Tibial artery (tissue), 4 donors: Measurements from ENCODE around the gene NDUFS7.

Experiments used
- DNase-seq, 2 donors: peaks; one replicate each; pipeline ENCODE4 v3.0.0-alpha.2; 2019
- H3K27ac ChIP-seq, 2 donors: fragments of 200-600 bp; sonication (generic) in 1 of 2; 1 replicate in 1 of 2; 2 replicates in 1 of 2; pipeline ENCODE4 v1.5.1; 2018 to 2019; ENCODE audit warnings: mild to moderate bottlenecking in 1 of 2
- H3K27me3 ChIP-seq, 2 donors: fragments of 200-600 bp; sonication (generic) in 1 of 2; one replicate each; pipeline versions ENCODE4 v1.5.1 to v1.6.0; 2016 to 2019
- H3K36me3 ChIP-seq, 3 donors: fragments of 200-600 bp; sonication (generic) in 2 of 3; one replicate each; pipeline ENCODE4 v1.5.1; 2016 to 2019; ENCODE audit warnings: mild to moderate bottlenecking in 2 of 3
- H3K4me1 ChIP-seq, 4 donors: fragments of 200-600 bp; sonication (generic) in 2 of 4; 1 replicate in 3 of 4; 2 replicates in 1 of 4; pipeline ENCODE4 v1.5.1; 2016 to 2019
- H3K4me3 ChIP-seq, 2 donors: fragments of 200-600 bp; sonication (generic) in 1 of 2; 1 replicate in 1 of 2; 2 replicates in 1 of 2; pipeline ENCODE4 v1.5.1; 2018 to 2019; ENCODE audit warnings: mild to moderate bottlenecking in 2 of 2
- H3K9me3 ChIP-seq, 3 donors: fragments of 200-600 bp; sonication (generic) in 1 of 3; one replicate each; pipeline ENCODE4 v1.5.1; 2016 to 2019
- CTCF ChIP-seq, 2 experiments: fragments of 200-600 bp in 1 of 2; fragments of 450-650 bp in 1 of 2; IDR thresholded peaks; one replicate each; pipeline ENCODE4 v1.5.1; 2017 to 2019; ENCODE audit warnings: antibody characterized with exemption in 2 of 2, mild to moderate bottlenecking in 1 of 2, moderate library complexity in 1 of 2
- intact Hi-C: fragments of 100-400 bp; cut with DNase I; formaldehyde crosslinking; loops from one replicate; pipeline ENCODE4 v1.15.0; 2023; ENCODE audit warnings: low total_unique reads

NDUFS7 gene

GRCh38 chr19:1373534-1374249, 10.0 kb upstream of the NDUFS7 start:
- no peak overlapping the region for H3K27ac ChIP-seq
- no peaks in the 10 kb centered on the region for H3K27me3 ChIP-seq
- H3K36me3 ChIP-seq, result peaks cover 49 to 90% (median 74%) of the 10 kb centered on the region in 3 donors
- H3K4me1 ChIP-seq, result no peaks in the 10 kb centered on the region
- no peak overlapping the region for H3K4me3 ChIP-seq
- no peak for TF ChIP-seq CTCF (IDR thresholded peaks at IDR 0.05)
- no peak for DNase-seq
- H3K9me3 ChIP-seq, result no peaks in the 10 kb centered on the region
- intact Hi-C loops, result loop anchor here (5.0 kb wide), 1 partner anchor 91 kb away; no protein-coding TSS in a partner anchor

- no peaks in the 10 kb centered on the region for H3K9me3 ChIP-seq
- H3K27ac ChIP-seq, result no peak overlapping the region
- peaks cover 47 to 87% (median 68%) of the 10 kb centered on the region in 3 donors for H3K36me3 ChIP-seq
- H3K4me1 ChIP-seq, result no peaks in the 10 kb centered on the region
- no peak for TF ChIP-seq CTCF (IDR thresholded peaks at IDR 0.05)
- no peak for DNase-seq
- H3K27me3 ChIP-seq, result no peaks in the 10 kb centered on the region
- intact Hi-C loops, result loop anchor here (5.0 kb wide), 1 partner anchor 92 kb away; no protein-coding TSS in a partner anchor
- H3K4me3 ChIP-seq, result no peak overlapping the region
Observed at GRCh38 chr19:1374250-1374577, 9.5 kb upstream of the NDUFS7 start.

- peaks cover 25 to 65% (median 47%) of the 10 kb centered on the region in 3 donors for H3K36me3 ChIP-seq
- H3K27ac ChIP-seq, result no peak overlapping the region
- no peaks in the 10 kb centered on the region for H3K9me3 ChIP-seq
- no peak overlapping the region for H3K4me3 ChIP-seq
- H3K4me1 ChIP-seq, result no peaks in the 10 kb centered on the region
- H3K27me3 ChIP-seq, result no peaks in the 10 kb centered on the region
- no peak for DNase-seq
- intact Hi-C loops, result no loop called here
- TF ChIP-seq CTCF (IDR thresholded peaks at IDR 0.05), result no peak
Observed at GRCh38 chr19:1376415-1376805, 7.3 kb upstream of the NDUFS7 start.

- H3K27me3 ChIP-seq, result no peaks in the 10 kb centered on the region
- H3K27ac ChIP-seq, result no peak overlapping the region
- peaks cover 24 to 56% (median 37%) of the 10 kb centered on the region in 3 donors for H3K36me3 ChIP-seq
- no peak for TF ChIP-seq CTCF (IDR thresholded peaks at IDR 0.05)
- DNase-seq, result no peak
- intact Hi-C loops, result no loop called here
- H3K9me3 ChIP-seq, result no peaks in the 10 kb centered on the region
- no peaks in the 10 kb centered on the region for H3K4me1 ChIP-seq
- H3K4me3 ChIP-seq, result no peak overlapping the region
Observed at GRCh38 chr19:1377176-1377964, 6.3 kb upstream of the NDUFS7 start.

- H3K27ac ChIP-seq, result no peak overlapping the region
- H3K9me3 ChIP-seq, result no peaks in the 10 kb centered on the region
- no peak for TF ChIP-seq CTCF (IDR thresholded peaks at IDR 0.05)
- peaks cover 18 to 48% (median 29%) of the 10 kb centered on the region in 3 donors for H3K36me3 ChIP-seq
- DNase-seq, result no peak
- H3K4me1 ChIP-seq, result peaks cover 0 to 7% (median 0%) of the 10 kb centered on the region in 4 donors
- H3K4me3 ChIP-seq, result no peak overlapping the region
- intact Hi-C loops, result no loop called here
- H3K27me3 ChIP-seq, result no peaks in the 10 kb centered on the region
Observed at GRCh38 chr19:1377965-1378785, 5.5 kb upstream of the NDUFS7 start.
